Prostate gland (tissue), 2 donors: ENCODE measurements around the gene TMEM86B.

ENCODE experiments used
- CTCF ChIP-seq, 4 experiments: fragments of 200-600 bp in 2 of 4; fragments of 450-650 bp in 2 of 4; sonication (generic) in 2 of 4; IDR thresholded peaks; 1 replicate in 3 of 4; 2 replicates in 1 of 4; pipeline ENCODE4 v1.5.1; 2016 to 2019; ENCODE audit warnings: antibody characterized with exemption in 4 of 4, mild to moderate bottlenecking in 2 of 4, moderate library complexity in 2 of 4
- POLR2AphosphoS5 ChIP-seq: sonication (generic); formaldehyde crosslinking; IDR thresholded peaks from one replicate; pipeline ENCODE4 v1.6.1; 2017; ENCODE audit warnings: antibody characterized with exemption

- TF ChIP-seq CTCF (IDR thresholded peaks at IDR 0.05) (no peak), POLR2AphosphoS5 (no peak)
These were observed 1.8 kb downstream of the TMEM86B start for GRCh38 chr19:55226788-55227187.
